ENCODE measurements around the gene CDH13. TPM values are rescaled to one million over a fixed set of nuclear protein-coding genes. Genes with fewer than 3 reads are reported as not detected.

CDH13 gene
- total RNA-seq, 4 donors from 2014 or later, result 5.8 to 36.7 (median 20.4) TPM

DNA sequence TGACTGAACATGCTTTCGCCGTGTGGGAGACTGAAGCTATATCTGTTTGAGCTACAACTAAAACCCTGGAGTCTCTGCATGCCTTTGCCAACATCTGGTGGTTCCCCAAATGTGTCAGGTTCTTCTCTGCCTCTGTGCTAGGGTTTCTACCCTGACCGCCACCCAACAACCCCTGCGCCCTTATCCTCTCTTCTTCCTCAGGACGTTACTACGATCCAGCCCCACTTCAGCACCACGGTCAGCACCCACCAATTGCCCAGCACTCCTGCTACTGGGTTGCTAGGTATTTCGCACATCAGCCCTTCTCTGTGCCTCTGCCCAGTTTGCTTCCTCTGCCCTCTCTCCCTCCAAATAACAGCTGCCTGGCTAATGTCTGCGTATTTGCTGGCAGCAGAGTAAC, 1074.7 kb downstream of the CDH13 start:
- TF ChIP-seq, protein P1, sequence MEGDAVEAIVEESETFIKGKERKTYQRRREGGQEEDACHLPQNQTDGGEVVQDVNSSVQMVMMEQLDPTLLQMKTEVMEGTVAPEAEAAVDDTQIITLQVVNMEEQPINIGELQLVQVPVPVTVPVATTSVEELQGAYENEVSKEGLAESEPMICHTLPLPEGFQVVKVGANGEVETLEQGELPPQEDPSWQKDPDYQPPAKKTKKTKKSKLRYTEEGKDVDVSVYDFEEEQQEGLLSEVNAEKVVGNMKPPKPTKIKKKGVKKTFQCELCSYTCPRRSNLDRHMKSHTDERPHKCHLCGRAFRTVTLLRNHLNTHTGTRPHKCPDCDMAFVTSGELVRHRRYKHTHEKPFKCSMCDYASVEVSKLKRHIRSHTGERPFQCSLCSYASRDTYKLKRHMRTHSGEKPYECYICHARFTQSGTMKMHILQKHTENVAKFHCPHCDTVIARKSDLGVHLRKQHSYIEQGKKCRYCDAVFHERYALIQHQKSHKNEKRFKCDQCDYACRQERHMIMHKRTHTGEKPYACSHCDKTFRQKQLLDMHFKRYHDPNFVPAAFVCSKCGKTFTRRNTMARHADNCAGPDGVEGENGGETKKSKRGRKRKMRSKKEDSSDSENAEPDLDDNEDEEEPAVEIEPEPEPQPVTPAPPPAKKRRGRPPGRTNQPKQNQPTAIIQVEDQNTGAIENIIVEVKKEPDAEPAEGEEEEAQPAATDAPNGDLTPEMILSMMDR (IDR thresholded peaks at IDR 0.05 in 4 of 5, conservative IDR thresholded peaks at IDR 0.05 in 1 of 5), result no peak
- no peak for TF ChIP-seq POLR2A (IDR thresholded peaks at IDR 0.05)
- no peaks in the 10 kb centered on the region for H3K27me3 ChIP-seq
- intact Hi-C loops (cut with DNase I; ENCODE audit: low total_unique reads), result no loop called here
- ATAC-seq (no peak), DNase-seq (no peak)
- H3K27ac ChIP-seq, result no peak overlapping the region
- no peak overlapping the region for H3K4me3 ChIP-seq
- no peaks in the 10 kb centered on the region for H3K4me1 ChIP-seq
- in situ Hi-C loops (cut with MboI; ENCODE audit: low sequenced_read_pairs in 4 of 4), result no loop called here
- H3K36me3 ChIP-seq, result no peaks in the 10 kb centered on the region
- no peaks in the 10 kb centered on the region for H3K9me3 ChIP-seq

DNA sequence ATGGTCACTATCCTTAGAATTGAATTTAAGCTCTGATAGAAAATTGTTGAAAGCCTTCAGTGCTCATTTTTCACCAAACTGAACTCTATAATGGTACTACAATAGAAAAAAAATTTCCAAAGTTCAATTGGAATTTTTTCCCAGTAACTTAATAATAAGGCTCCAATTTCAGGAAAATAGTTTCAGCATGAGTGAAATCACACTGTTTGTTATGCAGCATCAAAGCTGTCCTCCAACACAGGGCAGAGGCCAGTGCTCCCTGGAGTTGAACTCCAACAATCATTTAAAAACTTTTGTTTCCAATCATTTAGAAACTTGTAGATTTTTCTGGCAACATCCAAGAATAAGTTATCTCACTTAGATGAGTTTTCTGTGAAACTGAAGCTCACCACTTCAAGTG, 1077.9 kb downstream of the CDH13 start:
- H3K4me1 ChIP-seq, result no peaks in the 10 kb centered on the region
- no peak overlapping the region for H3K4me3 ChIP-seq
- H3K9me3 ChIP-seq, result no peaks in the 10 kb centered on the region
- intact Hi-C loops (cut with DNase I; ENCODE audit: low total_unique reads) (no loop called here), in situ Hi-C loops (cut with MboI; ENCODE audit: low sequenced_read_pairs in 4 of 4) (no loop called here)
- no peaks in the 10 kb centered on the region for H3K27me3 ChIP-seq
- no peak overlapping the region for H3K27ac ChIP-seq
- TF ChIP-seq POLR2A (IDR thresholded peaks at IDR 0.05), result no peak
- TF ChIP-seq, protein P1 (IDR thresholded peaks at IDR 0.05 in 4 of 5, conservative IDR thresholded peaks at IDR 0.05 in 1 of 5), result no peak
- no peaks in the 10 kb centered on the region for H3K36me3 ChIP-seq
- DNase-seq (no peak), ATAC-seq (no peak)

DNA sequence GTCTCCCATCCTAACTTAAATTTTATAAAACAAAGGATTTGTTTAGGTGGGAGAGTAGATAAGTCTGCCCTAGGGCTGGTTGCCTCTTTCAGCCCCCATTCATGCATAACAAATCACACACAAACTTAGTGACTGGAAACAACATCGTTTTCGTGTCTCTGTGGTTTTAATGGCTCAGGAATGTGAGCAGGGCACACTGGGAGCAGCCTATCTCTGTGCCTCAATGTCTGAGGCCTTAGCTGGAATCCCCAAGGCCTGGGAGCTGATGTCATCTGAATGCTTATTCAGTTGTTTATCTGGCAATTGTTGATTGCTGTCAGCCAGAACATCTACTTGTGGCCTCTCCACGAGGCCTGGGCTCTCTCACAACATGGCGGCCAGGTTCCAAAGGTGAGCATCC, 1079.1 kb downstream of the CDH13 start:
- TF ChIP-seq, protein P1 (IDR thresholded peaks at IDR 0.05 in 4 of 5, conservative IDR thresholded peaks at IDR 0.05 in 1 of 5), result no peak
- TF ChIP-seq POLR2A (IDR thresholded peaks at IDR 0.05), result no peak
- Histone ChIP-seq H3K4me3 (no peak overlapping the region), H3K9me3 (no peaks in the 10 kb centered on the region), H3K4me1 (no peaks in the 10 kb centered on the region), H3K27me3 (no peaks in the 10 kb centered on the region), H3K27ac (no peak overlapping the region), H3K36me3 (no peaks in the 10 kb centered on the region)
- intact Hi-C loops (cut with DNase I; ENCODE audit: low total_unique reads), result no loop called here
- ATAC-seq, result no peak
- no peak for DNase-seq
- in situ Hi-C loops (cut with MboI; ENCODE audit: low sequenced_read_pairs in 4 of 4), result no loop called here

DNA sequence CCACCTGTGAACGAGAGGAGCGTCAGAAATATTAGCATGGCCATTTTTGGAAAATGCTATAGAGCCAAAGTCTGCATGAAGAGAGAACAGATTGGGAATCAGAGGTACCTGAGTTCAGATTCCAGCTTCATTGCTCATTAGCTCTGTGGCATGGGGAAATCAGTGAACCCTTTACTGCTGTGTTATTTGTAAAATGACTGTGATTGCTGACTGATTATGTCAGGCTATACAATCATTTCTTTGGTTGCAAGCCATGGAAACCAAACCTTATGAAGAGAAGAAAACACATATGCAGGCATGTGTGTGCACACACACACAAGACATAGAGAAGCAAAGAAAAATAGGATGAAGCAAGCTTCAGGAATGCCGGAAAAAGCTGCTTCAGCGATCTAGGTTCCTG, 1079.6 kb downstream of the CDH13 start:
- no peaks in the 10 kb centered on the region for H3K27me3 ChIP-seq
- no peak overlapping the region for H3K27ac ChIP-seq
- intact Hi-C loops (cut with DNase I; ENCODE audit: low total_unique reads) (no loop called here), in situ Hi-C loops (cut with MboI; ENCODE audit: low sequenced_read_pairs in 4 of 4) (no loop called here)
- ATAC-seq, result no peak
- no peak for DNase-seq
- no peaks in the 10 kb centered on the region for H3K36me3 ChIP-seq
- no peaks in the 10 kb centered on the region for H3K4me1 ChIP-seq
- H3K4me3 ChIP-seq, result no peak overlapping the region
- no peak for TF ChIP-seq POLR2A (IDR thresholded peaks at IDR 0.05)
- TF ChIP-seq, protein P1 (IDR thresholded peaks at IDR 0.05 in 4 of 5, conservative IDR thresholded peaks at IDR 0.05 in 1 of 5), result no peak
- no peaks in the 10 kb centered on the region for H3K9me3 ChIP-seq

DNA sequence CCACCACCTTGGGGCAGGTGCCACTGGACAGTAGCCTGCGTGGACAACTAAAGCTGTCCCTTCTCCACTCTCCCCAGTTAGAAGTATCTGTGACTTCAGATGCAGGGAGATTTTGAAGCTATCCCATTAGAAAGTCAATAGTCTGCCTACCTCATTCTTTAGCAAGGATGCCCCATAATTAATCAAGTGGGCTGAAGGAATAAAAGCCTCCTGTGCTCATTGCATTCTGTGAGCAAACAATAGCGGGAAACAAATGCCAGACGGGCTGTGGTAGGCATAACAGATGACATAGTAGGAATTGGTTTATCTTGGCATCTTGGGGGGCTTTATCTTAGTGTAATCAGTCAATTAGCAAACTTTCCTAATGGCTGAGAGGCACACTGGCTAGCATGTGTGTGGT, 1084.3 kb downstream of the CDH13 start:
- intact Hi-C loops (cut with DNase I; ENCODE audit: low total_unique reads) (no loop called here), in situ Hi-C loops (cut with MboI; ENCODE audit: low sequenced_read_pairs in 4 of 4) (no loop called here)
- TF ChIP-seq, protein P1 (IDR thresholded peaks at IDR 0.05 in 4 of 5, conservative IDR thresholded peaks at IDR 0.05 in 1 of 5), result no peak
- TF ChIP-seq POLR2A (IDR thresholded peaks at IDR 0.05), result no peak

More for the DNA sequence above, 1084.3 kb downstream of the CDH13 start:
- H3K9me3 ChIP-seq, result no peaks in the 10 kb centered on the region
- H3K27ac ChIP-seq, result no peak overlapping the region
- no peaks in the 10 kb centered on the region for H3K4me1 ChIP-seq
- H3K36me3 ChIP-seq, result no peaks in the 10 kb centered on the region
- H3K4me3 ChIP-seq, result no peak overlapping the region
- no peaks in the 10 kb centered on the region for H3K27me3 ChIP-seq
- DNase-seq (no peak), ATAC-seq (no peak)
